HL-60/S4 treated with phorbol 12-myristate 13-acetate at 8.2 ng/mL for 4 days and 3 days (cell line): ENCODE data around the gene PPY.
"Not testable (repeated sequence)": the region's sequence is repeated elsewhere in the genome, so short reads cannot be mapped to it uniquely, and the experiment has no call there.

Source experiments
- in situ Hi-C: fragments of 300-500 bp; cut with MboI; formaldehyde crosslinking; loops from 2 replicates; pipeline ENCODE4 v1.15.0; 2022; ENCODE audit warnings: low sequenced_read_pairs

The PPY gene

GRCh38 chr17:43907998-43908721 lies 34.1 kb downstream of the PPY start:
- in situ Hi-C loops = no loop called here

DNA sequence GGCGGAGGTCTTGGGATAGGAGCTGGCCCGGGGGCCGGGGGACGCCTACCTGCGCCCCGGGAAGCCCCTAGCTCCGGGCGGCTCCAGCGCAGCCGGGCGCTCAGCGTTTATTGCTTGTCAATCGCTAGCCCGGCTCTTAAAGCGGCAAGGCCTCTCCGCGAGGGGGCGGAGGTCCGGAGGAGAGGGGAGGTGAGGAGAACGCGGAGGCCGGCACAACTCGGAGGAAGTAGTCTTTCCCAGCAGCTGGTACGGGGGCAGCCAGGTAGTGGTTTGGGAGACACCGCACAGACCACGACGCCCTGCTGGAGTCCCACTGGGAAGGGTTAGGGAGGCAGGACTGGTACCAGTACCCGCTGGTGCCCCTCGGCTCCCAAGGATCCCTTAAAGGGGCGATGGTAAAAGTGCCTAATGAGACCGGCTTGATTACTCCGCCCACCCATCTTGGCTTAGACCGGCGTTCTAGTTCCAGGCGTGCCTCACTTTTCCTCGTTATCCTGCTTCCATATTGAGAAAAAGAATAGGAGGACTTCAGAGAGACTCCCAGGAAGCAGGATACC lies 34.8 kb downstream of the PPY start, which contains the start of gene MPP2:
MPP2 (minus strand) TSS at position 112 of the 557 bp plus-strand sequence. CDS start 3,076 bp downstream, outside the sequence.
- in situ Hi-C loops = no loop called here

DNA sequence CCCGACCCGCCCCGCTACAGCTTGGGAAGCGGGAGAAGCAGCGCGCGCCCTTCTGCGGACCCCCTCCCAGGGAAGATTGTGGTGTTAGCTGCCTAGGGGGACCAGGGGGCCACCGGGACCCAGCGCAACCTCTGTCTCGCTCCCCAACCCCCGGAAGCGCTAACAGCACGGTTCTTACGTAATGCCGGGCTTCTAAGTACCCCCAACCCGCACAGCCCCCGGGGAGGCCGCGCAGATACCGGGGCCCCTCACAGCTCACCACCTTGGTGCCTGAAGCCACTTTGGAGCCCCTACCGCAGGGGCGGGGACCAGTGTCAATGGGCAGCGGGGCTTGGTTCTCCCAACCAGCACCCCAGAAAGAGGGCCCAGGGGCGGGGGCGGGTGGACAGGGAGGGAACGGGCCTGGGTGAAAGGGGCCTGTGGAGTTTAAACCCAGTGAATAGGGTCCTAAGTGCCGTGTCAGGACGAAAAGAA lies 35.3 kb downstream of the PPY start:
- in situ Hi-C loops = no loop called here

GRCh38 chr17:43905985-43906852 lies 36.1 kb downstream of the PPY start:
- in situ Hi-C loops = no loop called here

DNA sequence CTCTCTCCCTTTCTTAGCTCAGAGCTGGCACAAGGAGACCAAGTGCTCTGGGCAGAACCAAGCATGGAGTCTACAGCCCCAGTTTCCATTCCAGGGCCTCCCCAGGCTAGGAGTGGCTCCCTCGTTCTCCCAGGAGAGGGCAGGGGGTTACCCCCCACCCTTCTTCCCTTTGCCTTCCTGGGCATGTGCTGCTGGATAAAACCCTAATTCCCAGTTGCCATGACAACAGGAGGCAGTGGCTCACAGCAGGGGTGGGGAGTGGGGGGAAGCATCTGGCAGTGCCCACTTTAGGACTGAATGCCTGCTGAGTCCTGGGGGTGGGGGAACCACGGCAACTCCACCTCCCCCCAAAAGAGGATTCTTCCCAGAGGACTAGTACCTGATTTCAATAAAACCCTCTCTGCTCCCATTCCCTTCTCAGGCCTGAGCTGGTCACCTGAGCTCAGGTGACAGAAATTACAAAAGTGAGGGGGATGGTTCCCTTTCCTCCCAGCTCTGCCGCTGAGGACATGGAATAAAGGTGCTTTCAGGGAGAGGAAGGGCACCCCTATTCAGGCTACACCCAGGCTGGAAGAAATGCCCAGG lies 36.8 kb downstream of the PPY start:
- in situ Hi-C loops = no loop called here

DNA sequence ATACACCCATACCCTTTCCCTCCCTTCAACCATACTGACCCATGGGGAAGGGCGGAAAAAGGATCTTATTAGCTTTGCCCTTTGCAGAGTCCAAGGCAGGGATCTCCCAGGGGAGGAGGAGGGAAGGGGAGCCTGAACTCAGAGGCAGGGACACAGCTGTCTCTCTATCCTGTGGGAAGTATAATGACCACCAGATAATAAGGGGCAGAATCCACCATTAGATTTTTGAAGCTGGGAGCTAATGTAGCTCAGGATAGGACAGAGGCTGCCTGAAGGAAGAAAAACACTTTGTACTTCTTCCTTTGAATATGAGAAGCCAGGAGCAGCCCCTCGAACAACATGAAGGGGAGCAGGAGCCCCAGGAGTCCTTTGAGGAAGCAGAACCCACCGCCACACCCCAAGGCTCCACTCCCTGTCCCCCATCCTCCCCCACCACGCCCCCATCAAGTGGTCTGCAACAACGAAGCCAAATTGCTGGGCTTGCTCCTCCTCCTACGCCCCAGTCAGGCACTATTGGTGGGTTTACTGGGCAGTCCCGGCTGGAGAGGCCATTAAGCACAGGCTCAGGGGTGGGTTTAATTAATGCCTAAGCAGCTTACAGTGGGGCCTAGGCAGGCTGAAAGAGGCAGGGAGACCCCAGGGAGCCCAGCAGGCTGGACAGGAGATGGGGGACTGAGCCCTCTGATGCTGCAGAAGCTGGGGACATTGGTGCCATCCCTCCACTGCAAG lies 40.3 kb downstream of the PPY start:
- in situ Hi-C loops = no loop called here

GRCh38 chr17:43900858-43901754 lies 41.2 kb downstream of the PPY start:
- in situ Hi-C loops = no loop called here

GRCh38 chr17:43900183-43900857 lies 42.0 kb downstream of the PPY start:
- in situ Hi-C loops = no loop called here

GRCh38 chr17:43898446-43898845 lies 43.8 kb downstream of the PPY start:
- in situ Hi-C loops = no loop called here

DNA sequence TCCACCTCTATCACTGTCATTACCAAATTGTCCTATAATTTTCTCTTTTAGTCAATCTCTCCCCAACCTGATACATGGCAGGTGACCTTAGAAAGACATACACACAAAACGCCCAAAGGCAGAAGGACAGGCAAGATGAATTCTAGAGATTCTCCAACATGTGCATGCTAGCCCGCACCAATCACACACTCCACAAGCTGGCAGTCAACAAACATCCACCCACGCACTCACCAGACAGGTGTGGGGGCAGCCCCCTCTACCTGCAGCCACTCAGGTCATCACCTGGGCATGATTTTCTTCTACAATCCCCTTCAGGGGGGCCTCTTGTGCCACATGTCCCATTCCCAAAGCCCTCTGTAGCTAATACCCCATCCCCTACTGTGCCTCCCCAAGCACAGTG lies 44.4 kb downstream of the PPY start:
- in situ Hi-C loops = no loop called here

GRCh38 chr17:43894494-43894893 lies 47.8 kb downstream of the PPY start:
- in situ Hi-C loops = not testable (repeated sequence)

DNA sequence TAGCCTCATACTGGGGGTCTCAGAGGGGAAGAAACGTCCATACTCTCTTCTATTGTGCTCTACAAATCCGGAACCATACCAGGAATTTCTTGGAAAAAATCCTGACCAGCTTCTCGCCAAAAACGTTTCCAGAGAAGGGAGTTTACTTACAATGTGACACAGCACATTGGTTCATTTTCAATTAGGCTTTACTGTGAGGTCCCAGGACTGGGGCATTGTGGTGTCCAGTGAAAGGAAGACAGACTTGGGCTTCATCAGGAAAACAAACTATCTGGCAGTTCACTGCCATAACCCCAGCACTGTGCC lies 49.7 kb downstream of the PPY start:
- in situ Hi-C loops = no loop called here

GRCh38 chr17:43891851-43892646 lies 50.2 kb downstream of the PPY start:
- in situ Hi-C loops = no loop called here
